Endothelial cell of umbilical vein (primary cell): ENCODE results near the gene CYP8B1. TPM values are rescaled to one million over a fixed set of nuclear protein-coding genes. Genes with fewer than 3 reads are reported as not detected.

ENCODE experiments used
- BruUV-seq: library from RNA; stranded (reverse); fragments of 400-500 nt; replicated peaks from 2 replicates; lab custom pipeline; 2021; lab: Mats Ljungman, UMichigan
- CTCF ChIA-PET: fragments of 300-600, 350-600 bp; sonication (Branson Sonifier 250); formaldehyde crosslinking; loops from one replicate; lab custom pipeline; 2021; ENCODE audit warnings: antibody characterized with exemption, inconsistent platforms; lab: Charles Lee
- POLR2A ChIA-PET: fragments of 300-600, 350-600 bp; sonication (Branson Sonifier 250); formaldehyde crosslinking; loops from one replicate; lab custom pipeline; 2021; ENCODE audit warnings: antibody characterized with exemption, inconsistent platforms; lab: Charles Lee
- DNase-seq: peaks from one replicate; pipeline ENCODE4 v3.0.0-alpha.2; 2011; ENCODE audit warnings: low read depth, low spot score
- FAIRE-seq: peaks from 2 replicates; lab custom pipeline; 2011; peaks lifted over from hg19 to GRCh38; lab: Jason Lieb, UNC
- H2AFZ ChIP-seq: 2 replicates; pipeline ENCODE4 v1.6.0; 2012; ENCODE audit warnings: low read depth, low read length, control low read depth, inconsistent platforms
- H3K27ac ChIP-seq: 2 replicates; pipeline ENCODE4 v1.5.1; 2011; ENCODE audit warnings: low read depth, mild to moderate bottlenecking, control low read depth, low read length, moderate library complexity; ENCODE audit not compliant: insufficient read depth
- H3K27me3 ChIP-seq, 2 experiments: 2 replicates each; pipeline versions ENCODE4 v1.6.0 to v1.6.1; 2011; ENCODE audit warnings: low read length in 2 of 2, mixed read lengths in 1 of 2; ENCODE audit not compliant: control insufficient read depth in 2 of 2, insufficient read depth in 2 of 2
- H3K36me3 ChIP-seq, 2 experiments: 2 replicates in 1 of 2; 3 replicates in 1 of 2; pipeline ENCODE4 v1.5.1; 2011; ENCODE audit warnings: low read length in 2 of 2, mild to moderate bottlenecking in 1 of 2, moderate library complexity in 1 of 2; ENCODE audit not compliant: control insufficient read depth in 2 of 2, insufficient read depth in 2 of 2; ENCODE audit errors: extremely low read depth in 1 of 2
- H3K4me1 ChIP-seq: 3 replicates; pipeline ENCODE4 v1.5.1; 2011; ENCODE audit warnings: mild to moderate bottlenecking, low read length; ENCODE audit not compliant: control insufficient read depth, insufficient read depth; ENCODE audit errors: extremely low read depth
- H3K4me2 ChIP-seq: 2 replicates; pipeline ENCODE4 v1.6.1; 2011; ENCODE audit warnings: low read length, control low read depth, mixed read lengths; ENCODE audit not compliant: insufficient read depth
- H3K4me3 ChIP-seq, 3 experiments: fragments of 200-600 bp in 1 of 3; sonication (generic), shearing (Covaris generic) in 1 of 3; replicated peaks in 1 of 3; 2 replicates each; pipeline ENCODE4 v1.5.1; 2011 to 2016; ENCODE audit warnings: control low read depth in 3 of 3, low read length in 3 of 3, mild to moderate bottlenecking in 2 of 3, inconsistent platforms in 1 of 3, low read depth in 1 of 3, moderate library complexity in 1 of 3; ENCODE audit not compliant: insufficient read depth in 1 of 3
- H3K79me2 ChIP-seq: 2 replicates; pipeline ENCODE4 v1.6.0; 2012; ENCODE audit warnings: low read length, inconsistent platforms; ENCODE audit not compliant: control insufficient read depth, insufficient read depth
- H3K9ac ChIP-seq: replicated peaks from 2 replicates; pipeline ENCODE3; 2011; ENCODE audit warnings: low read length, control low read depth; ENCODE audit not compliant: insufficient read depth; ENCODE audit errors: extremely low read depth
- H3K9me1 ChIP-seq: replicated peaks from 3 replicates; pipeline ENCODE4 v1.6.0; 2011; ENCODE audit warnings: mild to moderate bottlenecking, low read length; ENCODE audit not compliant: control insufficient read depth, insufficient read depth; ENCODE audit errors: extremely low read depth
- H3K9me3 ChIP-seq: replicated peaks from 2 replicates; pipeline ENCODE4 v1.5.1; 2012; ENCODE audit warnings: low read length, inconsistent platforms; ENCODE audit not compliant: control insufficient read depth, insufficient read depth
- H4K20me1 ChIP-seq: replicated peaks from 2 replicates; pipeline ENCODE3; 2011; ENCODE audit warnings: mild to moderate bottlenecking, low read length; ENCODE audit not compliant: control insufficient read depth, insufficient read depth; ENCODE audit errors: extremely low read depth
- CTCF ChIP-seq, 2 donors: IDR thresholded peaks; 1 replicate in 1 of 2; 2 replicates in 1 of 2; pipeline ENCODE4 v1.5.1; 2011; ENCODE audit warnings: low read length in 2 of 2, mild to moderate bottlenecking in 2 of 2, moderate library complexity in 2 of 2, control low read depth in 1 of 2, inconsistent platforms in 1 of 2, low read depth in 1 of 2; ENCODE audit not compliant: insufficient read depth in 1 of 2; ENCODE audit errors: extremely low read depth in 1 of 2
- EZH2 ChIP-seq: IDR thresholded peaks from 2 replicates; pipeline ENCODE4 v1.6.1; 2012; ENCODE audit warnings: borderline replicate concordance, low read depth, mild to moderate bottlenecking, moderate library complexity, low read length, inconsistent platforms; ENCODE audit not compliant: severe bottlenecking
- FOS ChIP-seq: IDR thresholded peaks from 2 replicates; pipeline ENCODE4 v1.6.1; 2011; ENCODE audit warnings: mild to moderate bottlenecking, low read length, moderate library complexity, borderline replicate concordance; ENCODE audit not compliant: insufficient read depth
- JUN ChIP-seq: IDR thresholded peaks from 2 replicates; pipeline ENCODE4 v1.6.1; 2011; ENCODE audit warnings: borderline replicate concordance, low read depth; ENCODE audit not compliant: insufficient read length, insufficient read depth
- MAX ChIP-seq: IDR thresholded peaks from 2 replicates; pipeline ENCODE4 v1.6.1; 2011; ENCODE audit not compliant: insufficient read depth, insufficient read length
- POLR2AphosphoS5 ChIP-seq: IDR thresholded peaks from 2 replicates; pipeline ENCODE4 v1.6.1; 2012; ENCODE audit warnings: low read depth, mild to moderate bottlenecking, control low read depth, low read length, moderate library complexity; ENCODE audit not compliant: insufficient read depth
- dilution Hi-C: fragments of 300-500 bp; cut with MboI; formaldehyde crosslinking; loops from one replicate; pipeline ENCODE4 v1.15.0; 2019; ENCODE audit warnings: low sequenced_read_pairs; ENCODE audit not compliant: extremely low pct_ligation_motif_present
- intact Hi-C: fragments of 100-400 bp; cut with micrococcal nuclease; formaldehyde crosslinking; loops from one replicate; pipeline ENCODE4 v1.10.0; 2022
- polyA plus RNA-seq, 4 experiments: library from polyadenylated mRNA; depleted of rRNA in 3 of 4; stranded (reverse) in 3 of 4; unstranded in 1 of 4; fragments of >200 nt; gene quantifications; 2 replicates each; pipeline versions ENCODE4 v1.2.1 to v1.2.3, GENCODE V29; 2011 to 2012; ENCODE audit warnings: missing spikeins in 1 of 4
- total RNA-seq: library from RNA; stranded (reverse); gene quantifications from 2 replicates; pipeline ENCODE4 v1.2.3, GENCODE V29; 2021

CYP8B1 gene
- total and polyA plus RNA-seq, 2 donors (not counting 3 experiments of a cell fraction or from before 2014, with no cell fraction given), result not detected

- no peaks in the 10 kb centered on the region for H3K9me1 ChIP-seq
- dilution Hi-C loops, result no loop called here
- peaks cover 7 to 11% of the 10 kb centered on the region in 2 experiments for H3K27me3 ChIP-seq
- FAIRE-seq (no peak), DNase-seq (no peak)
- no peaks in the 10 kb centered on the region for H3K4me1 ChIP-seq
- intact Hi-C loops, result no loop called here
- H3K9ac ChIP-seq, result no peak overlapping the region
- H3K27ac ChIP-seq, result no peak overlapping the region
- no peak for TF ChIP-seq JUN
- no peak for TF ChIP-seq CTCF (IDR thresholded peaks at IDR 0.05; ENCODE audit: extremely low read depth in 1 of 2, insufficient read depth in 1 of 2, low read depth in 1 of 2, low read length in 2 of 2)
- no peak for TF ChIP-seq POLR2AphosphoS5
- no peak for TF ChIP-seq FOS
- no peak for TF ChIP-seq MAX
- TF ChIP-seq EZH2, result no peak
- H3K4me3 ChIP-seq, result no peak overlapping the region
- POLR2A ChIA-PET, result no interaction called here
- CTCF ChIA-PET, result no interaction called here
- no peaks in the 10 kb centered on the region for H3K36me3 ChIP-seq
- H2AFZ ChIP-seq, result no peak overlapping the region
- no TSS peak for BruUV-seq
- no peak overlapping the region for H3K4me2 ChIP-seq
- no peaks in the 10 kb centered on the region for H3K79me2 ChIP-seq
- no peaks in the 10 kb centered on the region for H4K20me1 ChIP-seq
- no peaks in the 10 kb centered on the region for H3K9me3 ChIP-seq
These were observed 25.4 kb upstream of the CYP8B1 start for GRCh38 chr3:42901073-42901415.
